HepG2 (cell line): ENCODE results near the gene SPHK2. TPM values are rescaled to one million over a fixed set of nuclear protein-coding genes. Genes with fewer than 3 reads are reported as not detected.

Source experiments
- ATAC-seq: fragments of 200-7000 bp; cut with Tn5 transposase; 3 replicates; pipeline ENCODE4 v1.9.1; 2020; ENCODE audit warnings: mild to moderate bottlenecking, moderate library complexity
- BruUV-seq: library from RNA; stranded (reverse); fragments of 400-500 nt; replicated peaks from 2 replicates; lab custom pipeline; 2021; lab: Mats Ljungman, UMichigan
- CTCF ChIA-PET: fragments of 300-600 bp; formaldehyde crosslinking; extraction: SDS; loops from one replicate; lab custom pipeline; 2021; ENCODE audit warnings: low total read pairs, inconsistent platforms, low intra/inter-chr PET ratio; lab: Yijun Ruan, JAX
- POLR2A ChIA-PET: fragments of 350-600 bp; sonication (Branson Sonifier 250); formaldehyde crosslinking; loops from one replicate; lab custom pipeline; 2020; ENCODE audit warnings: antibody characterized with exemption, inconsistent platforms; lab: Yijun Ruan, JAX
- DNase-seq: peaks from one replicate; pipeline ENCODE4 v3.0.0-alpha.2; 2015; ENCODE audit warnings: low spot score
- FAIRE-seq: peaks from 3 replicates; lab custom pipeline; 2011; peaks lifted over from hg19 to GRCh38; lab: Jason Lieb, UNC
- H2AFZ ChIP-seq: one replicate; pipeline ENCODE4 v1.6.1; 2011; ENCODE audit warnings: low read length, inconsistent platforms
- H3K27ac ChIP-seq: fragments of 300-600 bp; 3 replicates; pipeline ENCODE4 v1.8.0; 2011; ENCODE audit warnings: mixed run types, mild to moderate bottlenecking, mixed read lengths, low read length, inconsistent platforms; ENCODE audit not compliant: insufficient read depth; ENCODE audit errors: extremely low read length
- H3K27me3 ChIP-seq, 2 experiments: fragments of 200-600 bp in 1 of 2; 2 replicates in 1 of 2; 3 replicates in 1 of 2; pipeline versions ENCODE4 v1.6.0 to v1.8.0; 2011; ENCODE audit warnings: low read length in 2 of 2, mild to moderate bottlenecking in 2 of 2, moderate library complexity in 2 of 2, inconsistent platforms in 1 of 2; ENCODE audit not compliant: insufficient read depth in 2 of 2, control insufficient read depth in 1 of 2
- H3K36me3 ChIP-seq, 2 experiments: fragments of 200-600 bp in 1 of 2; replicated peaks in 1 of 2; 2 replicates in 1 of 2; 3 replicates in 1 of 2; pipeline versions ENCODE4 v1.5.1 to v1.8.0; 2011; ENCODE audit warnings: low read length in 2 of 2, inconsistent platforms in 1 of 2; ENCODE audit not compliant: insufficient read depth in 2 of 2, control insufficient read depth in 1 of 2
- H3K4me1 ChIP-seq: 2 replicates; pipeline ENCODE4 v1.5.1; 2012; ENCODE audit warnings: low read length, inconsistent platforms; ENCODE audit not compliant: insufficient read depth
- H3K4me2 ChIP-seq: 2 replicates; pipeline ENCODE4 v1.6.0; 2011; ENCODE audit warnings: low read depth, low read length, inconsistent platforms
- H3K4me3 ChIP-seq, 3 experiments: fragments of 200-600 bp in 1 of 3; sonication (generic), shearing (Covaris generic) in 1 of 3; replicated peaks in 1 of 3; 2 replicates each; pipeline ENCODE4 v1.5.1; 2011 to 2016; ENCODE audit warnings: low read length in 3 of 3, inconsistent platforms in 2 of 3, low read depth in 2 of 3, mild to moderate bottlenecking in 2 of 3, control low read depth in 1 of 3, mixed read lengths in 1 of 3; ENCODE audit not compliant: insufficient read depth in 1 of 3
- H3K79me2 ChIP-seq: one replicate; pipeline ENCODE4 v1.6.1; 2011; ENCODE audit warnings: low read length, inconsistent platforms; ENCODE audit not compliant: insufficient read depth
- H3K9ac ChIP-seq: 2 replicates; pipeline ENCODE4 v1.6.0; 2011; ENCODE audit warnings: mild to moderate bottlenecking, low read depth, low read length, inconsistent platforms; ENCODE audit not compliant: insufficient read depth
- H3K9me3 ChIP-seq: 2 replicates; pipeline ENCODE4 v1.5.1; 2012; ENCODE audit warnings: mild to moderate bottlenecking, low read length
- H4K20me1 ChIP-seq: 2 replicates; pipeline ENCODE4 v1.6.0; 2011; ENCODE audit warnings: inconsistent platforms, mild to moderate bottlenecking, low read length, moderate library complexity; ENCODE audit not compliant: insufficient read depth
- AGO1 ChIP-seq: fragments of 200-400 bp; formaldehyde crosslinking; IDR thresholded peaks from 2 replicates; pipeline ENCODE4 v1.6.1; 2017; ENCODE audit warnings: mild to moderate bottlenecking, low read depth, low read length, moderate library complexity; ENCODE audit not compliant: poor library complexity, severe bottlenecking
- AGO2 ChIP-seq: fragments of 200-400 bp; formaldehyde crosslinking; optimal IDR thresholded peaks from 2 replicates; pipeline ENCODE3; 2017; ENCODE audit warnings: mild to moderate bottlenecking, low read depth, low read length, moderate library complexity
- HNRNPL ChIP-seq: fragments of 200-400 bp; formaldehyde crosslinking; IDR thresholded peaks from 2 replicates; pipeline ENCODE4 v1.6.1; 2017; ENCODE audit warnings: mild to moderate bottlenecking, low read depth, low read length
- IKZF1 ChIP-seq: fragments of 450-650 bp; IDR thresholded peaks from 2 replicates; pipeline ENCODE4 v1.7.1; 2016
- MAFF ChIP-seq: IDR thresholded peaks from 2 replicates; pipeline ENCODE4 v1.6.1; 2011; ENCODE audit warnings: low read depth, low read length, improper control_type of control experiment
- MAFK ChIP-seq, 2 experiments: IDR thresholded peaks in 1 of 2; conservative IDR thresholded peaks in 1 of 2; 2 replicates each; pipeline ENCODE4 v1.6.1; 2011; ENCODE audit warnings: improper control_type of control experiment in 2 of 2, low read length in 2 of 2
- POLR2AphosphoS2 ChIP-seq: IDR thresholded peaks from 2 replicates; pipeline ENCODE4 v1.6.1; 2011; ENCODE audit warnings: low read depth, low read length, improper control_type of control experiment
- RAD21 ChIP-seq: fragments of 450-650 bp; formaldehyde crosslinking; IDR thresholded peaks from 2 replicates; pipeline ENCODE4 v1.5.0; 2020; ENCODE audit warnings: mild to moderate bottlenecking
- RBFOX2 ChIP-seq: fragments of 200-400 bp; formaldehyde crosslinking; IDR thresholded peaks from 2 replicates; pipeline ENCODE4 v1.6.1; 2017; ENCODE audit warnings: low read depth, mild to moderate bottlenecking, low read length
- ZNF678 ChIP-seq: sonication (generic); formaldehyde crosslinking; IDR thresholded peaks from 2 replicates; pipeline ENCODE4 v1.4.0; 2020; ENCODE audit warnings: mild to moderate bottlenecking, missing genetic modification reagents
- WGBS: methylation state at CpG from one replicate; pipeline ENCODE4 v1.1.6; 2017; ENCODE audit warnings: low lambda C conversion rate; 5-methylcytosine and 5-hydroxymethylcytosine counted together
- in situ Hi-C: cut with HindIII; loops from 2 replicates; pipeline ENCODE4 v1.10.0; 2017; ENCODE audit warnings: low pct_unique_long_range_greater_than_20kb; ENCODE audit not compliant: extremely low pct_ligation_motif_present
- intact Hi-C: fragments of 100-400 bp; cut with micrococcal nuclease; formaldehyde crosslinking; loops from one replicate; pipeline ENCODE4 v1.10.0; 2022; ENCODE audit not compliant: unreplicated experiment
- polyA plus RNA-seq, 8 experiments: library from polyadenylated mRNA; depleted of rRNA in 3 of 8; stranded (reverse) in 7 of 8; unstranded in 1 of 8; fragments of >200 nt; fragmentation: Illumina TruSeq in 4 of 8; extraction: Trizol in 4 of 8; gene quantifications; 2 replicates each; pipeline versions ENCODE4 v1.2.1 to v1.2.3, GENCODE V29; 2011 to 2016; ENCODE audit warnings: low read depth in 4 of 8, missing spikeins in 1 of 8, mixed read lengths in 1 of 8; ENCODE audit not compliant: insufficient read depth in 1 of 8
- total RNA-seq, 5 experiments: library from RNA; depleted of rRNA; stranded (reverse); fragments of >200 nt; fragmentation: Illumina TruSeq; extraction: Trizol; gene quantifications; 2 replicates each; pipeline ENCODE4 v1.2.3, GENCODE V29; 2016; ENCODE audit warnings: low read depth in 1 of 5
- TF ChIP-seq, protein P1 (sequence below): sonication (generic); formaldehyde crosslinking; IDR thresholded peaks from 2 replicates; pipeline ENCODE4 v1.4.0; 2020; ENCODE audit warnings: missing genetic modification reagents

SPHK2 gene
- total and polyA plus RNA-seq, 2 of the 13 experiments (the other 11 are each of a cell fraction or from before 2014, with no cell fraction given): 2.9 to 14.4 TPM

DNA sequence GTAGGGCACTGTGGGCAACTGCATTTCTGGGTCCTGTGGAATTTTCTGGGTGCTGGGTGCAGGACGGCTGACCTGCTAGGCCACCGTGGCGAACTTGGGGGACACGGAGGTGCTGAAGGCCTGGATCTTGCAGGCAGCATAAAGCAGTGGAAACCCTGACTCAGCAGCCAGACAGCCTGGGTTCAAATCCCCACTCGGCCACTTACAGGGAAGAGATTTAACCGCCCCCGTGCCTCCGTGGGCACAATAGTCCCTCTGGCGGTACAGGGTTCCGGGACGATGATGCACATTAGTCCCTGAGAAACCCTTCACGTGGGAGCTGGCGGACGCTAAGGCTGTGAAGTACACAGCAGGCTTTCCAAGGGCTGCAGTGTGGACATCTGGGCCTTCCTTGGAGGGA is 7.4 kb upstream of the SPHK2 start:
- no peaks in the 10 kb centered on the region for H3K27me3 ChIP-seq
- intact Hi-C loops: no loop called here
- ChIA-PET CTCF (no interaction called here), POLR2A (no interaction called here)
- H3K4me1 ChIP-seq: peaks cover 35% of the 10 kb centered on the region
- TF ChIP-seq ZNF678 (no peak), MAFF (peak; percentile 21; the same call in 1 of the 2 replicates), AGO2 (peak; percentile 36), MAFK (conservative IDR thresholded peaks at IDR 0.05 in 1 of 2, IDR thresholded peaks at IDR 0.05 in 1 of 2; ENCODE audit: low read length in 2 of 2) (peak in 1 of 2 experiments; percentile 40; a peak in 3 of 4 replicates)
- no peak overlapping the region for H3K4me3 ChIP-seq
- peaks cover 12 to 19% of the 10 kb centered on the region in 2 experiments for H3K36me3 ChIP-seq
- FAIRE-seq (no peak), ATAC-seq (no peak), DNase-seq (no peak)
- H4K20me1 ChIP-seq: peaks cover 22% of the 10 kb centered on the region; the same call in 1 of the 2 replicates
- no peak overlapping the region for H3K27ac ChIP-seq
- BruUV-seq: no TSS peak
- no peak overlapping the region for H2AFZ ChIP-seq
- no peak overlapping the region for H3K9ac ChIP-seq
- in situ Hi-C loops: no loop called here
- H3K79me2 ChIP-seq: peaks cover 7% of the 10 kb centered on the region
- H3K4me2 ChIP-seq: no peak overlapping the region
- WGBS: 77% methylated on average over 7 of the region's 14 CpGs
- no peaks in the 10 kb centered on the region for H3K9me3 ChIP-seq

- no peak overlapping the region for H3K27ac ChIP-seq
- H3K79me2 ChIP-seq: peaks cover 21% of the 10 kb centered on the region
- H3K9ac ChIP-seq: no peak overlapping the region
- DNase-seq (no peak), FAIRE-seq (no peak), ATAC-seq (peak; percentile 33)
- no peak overlapping the region for H3K4me3 ChIP-seq
- intact Hi-C loops: no loop called here
- H3K9me3 ChIP-seq: no peaks in the 10 kb centered on the region
- H3K4me1 ChIP-seq: peaks cover 45% of the 10 kb centered on the region
- no TSS peak for BruUV-seq
- H3K27me3 ChIP-seq: no peaks in the 10 kb centered on the region
- WGBS: 69% methylated on average over 5 of the region's 39 CpGs
- TF ChIP-seq POLR2AphosphoS2: 0 out of 2 replicates have a peak, but pooled peaks have one; percentile 16
- TF ChIP-seq HNRNPL: 0 out of 2 replicates have a peak, but pooled peaks have one; percentile 20
- peak; percentile 51; the same call in 1 of the 2 replicates for TF ChIP-seq RBFOX2
- peak; percentile 90 for TF ChIP-seq AGO2
- TF ChIP-seq RAD21 (CRISPR knock-in tag): no peak
- TF ChIP-seq, protein P1, sequence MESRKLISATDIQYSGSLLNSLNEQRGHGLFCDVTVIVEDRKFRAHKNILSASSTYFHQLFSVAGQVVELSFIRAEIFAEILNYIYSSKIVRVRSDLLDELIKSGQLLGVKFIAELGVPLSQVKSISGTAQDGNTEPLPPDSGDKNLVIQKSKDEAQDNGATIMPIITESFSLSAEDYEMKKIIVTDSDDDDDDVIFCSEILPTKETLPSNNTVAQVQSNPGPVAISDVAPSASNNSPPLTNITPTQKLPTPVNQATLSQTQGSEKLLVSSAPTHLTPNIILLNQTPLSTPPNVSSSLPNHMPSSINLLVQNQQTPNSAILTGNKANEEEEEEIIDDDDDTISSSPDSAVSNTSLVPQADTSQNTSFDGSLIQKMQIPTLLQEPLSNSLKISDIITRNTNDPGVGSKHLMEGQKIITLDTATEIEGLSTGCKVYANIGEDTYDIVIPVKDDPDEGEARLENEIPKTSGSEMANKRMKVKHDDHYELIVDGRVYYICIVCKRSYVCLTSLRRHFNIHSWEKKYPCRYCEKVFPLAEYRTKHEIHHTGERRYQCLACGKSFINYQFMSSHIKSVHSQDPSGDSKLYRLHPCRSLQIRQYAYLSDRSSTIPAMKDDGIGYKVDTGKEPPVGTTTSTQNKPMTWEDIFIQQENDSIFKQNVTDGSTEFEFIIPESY (CRISPR knock-in tag): peak; percentile 66; the same call in 1 of the 2 replicates
- peak; percentile 25 for TF ChIP-seq AGO1
- TF ChIP-seq IKZF1: no peak
- CTCF ChIA-PET: no interaction called here
- no peak overlapping the region for H3K4me2 ChIP-seq
- H3K36me3 ChIP-seq: peaks cover 15 to 28% of the 10 kb centered on the region in 2 experiments
- POLR2A ChIA-PET: interaction anchor here (1.0 kb wide), 1 partner anchor 24 kb away, joined by 3 read pairs; no protein-coding TSS in a partner anchor
- no peak overlapping the region for H2AFZ ChIP-seq
- in situ Hi-C loops: no loop called here
- H4K20me1 ChIP-seq: peaks cover 35% of the 10 kb centered on the region
Measured at GRCh38 chr19:48613024-48613851, 6.1 kb upstream of the SPHK2 start.
